Fibroblast of villous mesenchyme (primary cell): ENCODE results near the gene MAPK7. TPM values are rescaled to one million over a fixed set of nuclear protein-coding genes. Genes with fewer than 3 reads are reported as not detected.
A peak's percentile ranks its signal among the peaks of the same experiment; 100 is the strongest.

ENCODE experiments used
- DNase-seq: peaks from one replicate; pipeline ENCODE4 v3.0.0-alpha.2; 2010; ENCODE audit warnings: low read depth
- H3K4me3 ChIP-seq: 2 replicates; pipeline ENCODE4 v1.5.1; 2011; ENCODE audit warnings: low read depth, mild to moderate bottlenecking, low read length
- CTCF ChIP-seq: IDR thresholded peaks from 2 replicates; pipeline ENCODE4 v1.5.1; 2012; ENCODE audit warnings: low read depth, mild to moderate bottlenecking, low read length; ENCODE audit not compliant: insufficient read depth
- total RNA-seq: library from RNA; depleted of rRNA; stranded (reverse); fragments of >200 nt; gene quantifications from 2 replicates; pipeline ENCODE4 v1.2.3, GENCODE V29; 2012

Gene MAPK7
- total RNA-seq, 1 donor: 14.7 TPM

GRCh38 chr17:19369107-19369778 is 9.1 kb upstream of the MAPK7 start:
- TF ChIP-seq CTCF: no peak
- no peak for DNase-seq
- no peak overlapping the region for H3K4me3 ChIP-seq

- H3K4me3 ChIP-seq: no peak overlapping the region
- DNase-seq: no peak
- TF ChIP-seq CTCF: no peak
Measured at GRCh38 chr17:19369846-19370492, 8.3 kb upstream of the MAPK7 start.

- peak; percentile 51 for DNase-seq
- TF ChIP-seq CTCF: no peak
- H3K4me3 ChIP-seq: no peak overlapping the region
Measured at GRCh38 chr17:19370493-19370960, 7.8 kb upstream of the MAPK7 start.

GRCh38 chr17:19371259-19372010 is 6.9 kb upstream of the MAPK7 start:
- no peak for TF ChIP-seq CTCF
- DNase-seq: no peak
- H3K4me3 ChIP-seq: no peak overlapping the region

GRCh38 chr17:19372011-19372370 is 6.3 kb upstream of the MAPK7 start:
- no peak for TF ChIP-seq CTCF
- DNase-seq: no peak
- no peak overlapping the region for H3K4me3 ChIP-seq

- no peak overlapping the region for H3K4me3 ChIP-seq
- no peak for TF ChIP-seq CTCF
- DNase-seq: no peak
Measured at GRCh38 chr17:19372439-19372838, 5.9 kb upstream of the MAPK7 start.
